IMR-90 (cell line): ENCODE measurements around the gene CASZ1. TPM values are rescaled to one million over a fixed set of nuclear protein-coding genes. Genes with fewer than 3 reads are reported as not detected.

Source experiments
- ATAC-seq: fragments of 200-7000 bp; cut with Tn5 transposase; 2 replicates; pipeline ENCODE4 v1.9.1; 2020; ENCODE audit warnings: low read depth, mild to moderate bottlenecking, moderate library complexity
- BruUV-seq: library from RNA; stranded (reverse); fragments of 400-500 nt; replicated peaks from 2 replicates; lab custom pipeline; 2021; lab: Mats Ljungman, UMichigan
- CTCF ChIA-PET: fragments of 300-600 bp; formaldehyde crosslinking; extraction: SDS; loops from one replicate; lab custom pipeline; 2021; ENCODE audit warnings: antibody characterized with exemption; lab: Yijun Ruan, JAX
- POLR2A ChIA-PET: fragments of 300-600 bp; sonication (Branson Sonifier 250); formaldehyde crosslinking; loops from one replicate; lab custom pipeline; 2022; ENCODE audit warnings: antibody characterized with exemption; ENCODE audit not compliant: unreplicated experiment; lab: Charles Lee
- DNase-seq: peaks from one replicate; pipeline ENCODE4 v3.0.0; 2013
- H2AFZ ChIP-seq: replicated peaks from 2 replicates; pipeline ENCODE3; 2013; ENCODE audit warnings: low read length, mild to moderate bottlenecking; ENCODE audit not compliant: poor library complexity
- H2AK5ac ChIP-seq: 2 replicates; pipeline ENCODE4 v1.6.1; 2013; ENCODE audit warnings: low read depth, low read length, inconsistent platforms
- H2AK9ac ChIP-seq: replicated peaks from 2 replicates; pipeline ENCODE3; 2013; ENCODE audit warnings: mild to moderate bottlenecking, low read depth, low read length, moderate library complexity; ENCODE audit not compliant: poor library complexity
- H2BK120ac ChIP-seq: 2 replicates; pipeline ENCODE4 v1.6.1; 2013; ENCODE audit warnings: low read depth, low read length, inconsistent platforms
- H2BK15ac ChIP-seq: 3 replicates; pipeline ENCODE4 v1.6.1; 2013; ENCODE audit warnings: low read depth, low read length, inconsistent platforms
- H2BK20ac ChIP-seq: 2 replicates; pipeline ENCODE4 v1.6.1; 2013; ENCODE audit warnings: low read depth, mild to moderate bottlenecking, inconsistent platforms, low read length, moderate library complexity
- H2BK5ac ChIP-seq: 2 replicates; pipeline ENCODE4 v1.6.1; 2013; ENCODE audit warnings: mild to moderate bottlenecking, low read depth, low read length, inconsistent platforms; ENCODE audit not compliant: poor library complexity, severe bottlenecking
- H3K14ac ChIP-seq: replicated peaks from 2 replicates; pipeline ENCODE4 v1.6.1; 2013; ENCODE audit warnings: low read depth, low read length, inconsistent platforms
- H3K18ac ChIP-seq: 2 replicates; pipeline ENCODE4 v1.6.1; 2013; ENCODE audit warnings: low read depth, low read length, control low read depth
- H3K23ac ChIP-seq: 2 replicates; pipeline ENCODE4 v1.6.1; 2013; ENCODE audit warnings: low read depth, low read length, inconsistent platforms
- H3K27ac ChIP-seq: 2 replicates; pipeline ENCODE4 v1.5.1; 2013; ENCODE audit warnings: mild to moderate bottlenecking, control low read depth, low read length; ENCODE audit not compliant: insufficient read depth
- H3K27me3 ChIP-seq: 2 replicates; pipeline ENCODE4 v1.6.1; 2013; ENCODE audit warnings: low read length; ENCODE audit not compliant: control insufficient read depth, insufficient read depth
- H3K36me3 ChIP-seq: 2 replicates; pipeline ENCODE4 v1.6.1; 2013; ENCODE audit warnings: low read length, mixed read lengths; ENCODE audit not compliant: control insufficient read depth, insufficient read depth
- H3K4ac ChIP-seq: 2 replicates; pipeline ENCODE4 v1.6.1; 2013; ENCODE audit warnings: low read depth, low read length, inconsistent platforms
- H3K4me1 ChIP-seq: 2 replicates; pipeline ENCODE4 v1.6.1; 2013; ENCODE audit warnings: low read length, mixed read lengths; ENCODE audit not compliant: control insufficient read depth, insufficient read depth
- H3K4me2 ChIP-seq: 2 replicates; pipeline ENCODE4 v1.6.1; 2013; ENCODE audit warnings: low read depth, mild to moderate bottlenecking, control low read depth, low read length, moderate library complexity
- H3K4me3 ChIP-seq: 2 replicates; pipeline ENCODE4 v1.5.1; 2013; ENCODE audit warnings: low read depth, mild to moderate bottlenecking, control low read depth, low read length, moderate library complexity; ENCODE audit not compliant: insufficient read depth
- H3K56ac ChIP-seq: 2 replicates; pipeline ENCODE4 v1.6.1; 2013; ENCODE audit warnings: low read length, inconsistent platforms; ENCODE audit not compliant: insufficient read depth; ENCODE audit errors: extremely low read depth
- H3K79me1 ChIP-seq, 2 experiments: 2 replicates each; pipeline ENCODE4 v1.6.1; 2013; ENCODE audit warnings: low read length in 2 of 2, inconsistent platforms in 1 of 2, low read depth in 1 of 2
- H3K9ac ChIP-seq: 2 replicates; pipeline ENCODE4 v1.6.1; 2013; ENCODE audit warnings: low read depth, low read length, control low read depth
- H3K9me1 ChIP-seq: 2 replicates; pipeline ENCODE4 v1.6.1; 2013; ENCODE audit warnings: low read length, inconsistent platforms; ENCODE audit not compliant: insufficient read depth
- H3K9me3 ChIP-seq: 2 replicates; pipeline ENCODE4 v1.6.1; 2013; ENCODE audit warnings: low read length; ENCODE audit not compliant: control insufficient read depth, insufficient read depth
- H4K20me1 ChIP-seq: 2 replicates; pipeline ENCODE4 v1.6.1; 2013; ENCODE audit warnings: low read length, inconsistent platforms; ENCODE audit not compliant: insufficient read depth
- H4K5ac ChIP-seq: 2 replicates; pipeline ENCODE4 v1.6.1; 2013; ENCODE audit warnings: mild to moderate bottlenecking, low read depth, low read length, control low read depth
- H4K8ac ChIP-seq, 2 experiments: 2 replicates each; pipeline ENCODE4 v1.6.1; 2013; ENCODE audit warnings: low read depth in 2 of 2, low read length in 2 of 2, control low read depth in 1 of 2, inconsistent platforms in 1 of 2
- H4K91ac ChIP-seq: 2 replicates; pipeline ENCODE4 v1.6.1; 2013; ENCODE audit warnings: low read depth, low read length, inconsistent platforms; ENCODE audit not compliant: insufficient read depth
- CTCF ChIP-seq: conservative IDR thresholded peaks from 2 replicates; pipeline ENCODE4 v1.5.1; 2012; ENCODE audit warnings: mild to moderate bottlenecking, low read depth, low read length, improper control_type of control experiment
- MAFK ChIP-seq: IDR thresholded peaks from 2 replicates; pipeline ENCODE4 v1.6.1; 2012; ENCODE audit warnings: low read depth, low read length, improper control_type of control experiment
- MAZ ChIP-seq: IDR thresholded peaks from 2 replicates; pipeline ENCODE4 v1.6.1; 2012; ENCODE audit warnings: low read depth, mild to moderate bottlenecking, low read length, improper control_type of control experiment, moderate library complexity, borderline replicate concordance
- RAD21 ChIP-seq: IDR thresholded peaks from 2 replicates; pipeline ENCODE4 v1.6.1; 2012; ENCODE audit warnings: low read length, improper control_type of control experiment
- RCOR1 ChIP-seq: IDR thresholded peaks from 2 replicates; pipeline ENCODE4 v1.6.1; 2012; ENCODE audit warnings: mild to moderate bottlenecking, low read length, improper control_type of control experiment; ENCODE audit not compliant: insufficient replicate concordance
- SMC3 ChIP-seq: fragments of 150-350 bp; IDR thresholded peaks from 2 replicates; pipeline ENCODE4 v1.6.1; 2016; ENCODE audit warnings: low read depth, mild to moderate bottlenecking, antibody characterized with exemption, low read length, moderate library complexity
- WGBS, 2 experiments: methylation state at CpG; one replicate each; pipeline versions ENCODE4 v1.1.5 to v1.1.7; 2013; ENCODE audit warnings: missing lambda C conversion rate in 2 of 2; ENCODE audit not compliant: insufficient read length in 1 of 2; ENCODE audit errors: extremely low coverage in 2 of 2; 5-methylcytosine and 5-hydroxymethylcytosine counted together
- dilution Hi-C: fragments of 300-500 bp; cut with HindIII; formaldehyde crosslinking; loops from one replicate; pipeline ENCODE4 v1.14.3; 2018; ENCODE audit warnings: low sequenced_read_pairs; ENCODE audit not compliant: unreplicated experiment
- in situ Hi-C: fragments of 300-500 bp; cut with MboI; formaldehyde crosslinking; loops from 3 replicates; pipeline ENCODE4 v1.14.3; 2019; ENCODE audit warnings: low sequenced_read_pairs, inconsistent platforms, mixed read lengths
- intact Hi-C: fragments of 100-400 bp; cut with micrococcal nuclease; formaldehyde crosslinking; loops from 2 replicates; pipeline ENCODE4 v1.10.0; 2022
- polyA plus RNA-seq, 3 experiments: library from polyadenylated mRNA; depleted of rRNA; stranded (reverse); fragments of >200 nt; gene quantifications; 2 replicates each; pipeline ENCODE4 v1.2.3, GENCODE V29; 2012; ENCODE audit warnings: low replicate concordance in 1 of 3
- total RNA-seq: library from RNA; depleted of rRNA; stranded (reverse); fragments of >200 nt; gene quantifications from 2 replicates; pipeline ENCODE4 v1.2.3, GENCODE V29; 2012
- TF ChIP-seq, protein P1 (sequence below): fragments of 150-350 bp; IDR thresholded peaks from 2 replicates; pipeline ENCODE4 v1.6.1; 2017; ENCODE audit warnings: mild to moderate bottlenecking, antibody characterized with exemption, low read length, low read depth

Gene CASZ1
- total and polyA plus RNA-seq, 2 of the 4 experiments (the other 2 are of a cell fraction), result 0.18 to 0.24 TPM

DNA sequence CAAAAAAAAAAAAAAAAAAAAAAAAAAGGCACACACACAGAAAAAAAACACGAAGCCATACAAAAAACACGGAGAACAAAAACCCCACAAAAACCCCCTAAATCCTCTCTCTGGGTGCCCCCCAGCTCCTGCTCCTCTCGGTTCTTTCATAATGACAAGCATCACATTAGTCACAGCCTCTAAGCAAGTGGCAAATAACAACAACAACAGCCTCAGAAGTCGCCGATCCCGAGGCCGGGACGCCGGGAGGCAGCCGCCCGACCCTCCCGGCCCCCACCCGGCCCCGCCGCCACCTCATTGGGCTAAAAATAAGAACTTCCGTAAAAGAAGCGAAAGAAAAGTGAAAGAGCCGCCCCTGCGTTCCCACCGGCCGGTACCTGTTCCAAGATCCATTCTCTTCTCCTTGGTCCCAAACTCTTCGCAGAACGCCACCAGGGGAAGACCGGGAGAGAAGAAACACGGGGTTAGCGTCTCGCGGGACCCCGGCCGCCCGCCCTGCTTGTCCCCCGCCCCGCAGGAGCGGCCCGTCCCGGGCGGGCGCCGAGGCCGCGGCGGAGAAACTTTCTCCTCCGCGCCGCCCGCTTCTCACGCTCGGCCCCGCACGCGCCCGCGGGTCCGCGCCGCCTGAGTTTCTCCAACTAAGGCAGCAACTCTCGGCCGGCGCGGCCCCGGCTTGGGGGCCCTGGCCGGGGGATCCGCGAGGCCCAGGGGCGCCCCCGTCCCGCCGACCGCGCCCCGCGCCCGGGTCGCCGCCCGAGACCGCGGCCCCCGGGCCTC is 102.8 kb downstream of the CASZ1 start (continued):
- no peak for TF ChIP-seq SMC3

DNA sequence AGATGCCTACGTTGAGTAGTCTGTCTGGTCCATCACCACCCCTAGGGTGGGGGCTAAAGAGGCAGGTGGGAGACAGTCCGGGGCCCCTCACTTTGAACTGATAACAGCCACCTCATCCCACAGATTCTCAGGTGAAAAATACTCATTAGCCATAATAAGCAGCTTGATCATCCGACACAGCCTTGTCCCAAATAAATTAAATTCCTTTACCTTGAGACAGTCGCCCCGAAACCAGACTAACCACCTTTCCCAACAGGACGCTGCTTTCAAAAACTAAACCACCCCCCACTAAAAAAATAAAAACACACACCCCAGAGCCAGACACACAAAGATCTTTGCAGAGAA is 103.3 kb downstream of the CASZ1 start:
- Histone ChIP-seq H3K56ac (no peak overlapping the region), H3K14ac (no peak overlapping the region), H3K4me3 (no peak overlapping the region), H3K27me3 (peaks cover 20% of the 10 kb centered on the region; the same call in 1 of the 2 replicates), H3K9me3 (no peaks in the 10 kb centered on the region), H2BK5ac (no peak overlapping the region), H3K36me3 (no peaks in the 10 kb centered on the region), H3K9ac (no peak overlapping the region), H4K20me1 (no peaks in the 10 kb centered on the region), H4K8ac (no peak overlapping the region), H2AFZ (no peak overlapping the region), H4K5ac (no peak overlapping the region), H3K27ac (no peak overlapping the region), H4K91ac (no peak overlapping the region), H2AK5ac (no peak overlapping the region), H2BK20ac (no peak overlapping the region), H3K23ac (no peak overlapping the region), H2BK15ac (no peak overlapping the region), H3K9me1 (no peaks in the 10 kb centered on the region), H2BK120ac (no peak overlapping the region), H3K4ac (no peak overlapping the region), H2AK9ac (no peak overlapping the region), H3K4me2 (no peak overlapping the region), H3K79me1 (no peaks in the 10 kb centered on the region), H3K4me1 (no peaks in the 10 kb centered on the region; the same call in 1 of the 2 replicates), H3K18ac (no peak overlapping the region)
- TF ChIP-seq MAFK (no peak), RAD21 (no peak), CTCF (no peak), MAZ (no peak), RCOR1 (no peak)
- TF ChIP-seq, protein P1, sequence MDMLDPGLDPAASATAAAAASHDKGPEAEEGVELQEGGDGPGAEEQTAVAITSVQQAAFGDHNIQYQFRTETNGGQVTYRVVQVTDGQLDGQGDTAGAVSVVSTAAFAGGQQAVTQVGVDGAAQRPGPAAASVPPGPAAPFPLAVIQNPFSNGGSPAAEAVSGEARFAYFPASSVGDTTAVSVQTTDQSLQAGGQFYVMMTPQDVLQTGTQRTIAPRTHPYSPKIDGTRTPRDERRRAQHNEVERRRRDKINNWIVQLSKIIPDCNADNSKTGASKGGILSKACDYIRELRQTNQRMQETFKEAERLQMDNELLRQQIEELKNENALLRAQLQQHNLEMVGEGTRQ, result no peak
- dilution Hi-C loops, result no loop called here
- in situ Hi-C loops, result loop anchor here (10.0 kb wide), 1 partner anchor 168 kb away; no protein-coding TSS in a partner anchor
- ChIA-PET POLR2A (no interaction called here), CTCF (no interaction called here)
- ATAC-seq (no peak), DNase-seq (no peak)
- intact Hi-C loops, result loop anchor here (10.0 kb wide), 1 partner anchor 172 kb away; no protein-coding TSS in a partner anchor
- 80% methylated on average over 2 of the region's 6 CpGs; no CpG with 5 or more reads in 1 of the 2 experiments for WGBS, 2 experiments
- no TSS peak for BruUV-seq
